Mesendoderm (in vitro differentiated cells): ENCODE results near the gene DGAT2.

ENCODE experiments used
- DNase-seq: peaks from one replicate; pipeline ENCODE4 v3.0.0; 2013
- H2AK5ac ChIP-seq: 2 replicates; pipeline ENCODE4 v1.6.1; 2013; ENCODE audit warnings: low read length, inconsistent platforms
- H2BK120ac ChIP-seq: 2 replicates; pipeline ENCODE4 v1.6.1; 2013; ENCODE audit warnings: low read depth, mild to moderate bottlenecking, low read length, moderate library complexity, mixed read lengths
- H2BK15ac ChIP-seq: replicated peaks from 2 replicates; pipeline ENCODE4 v1.6.1; 2013; ENCODE audit warnings: low read depth, mild to moderate bottlenecking, moderate library complexity
- H2BK5ac ChIP-seq: 2 replicates; pipeline ENCODE4 v1.6.1; 2013; ENCODE audit warnings: low read length, inconsistent platforms
- H3K18ac ChIP-seq: 2 replicates; pipeline ENCODE4 v1.6.1; 2013; ENCODE audit warnings: mild to moderate bottlenecking, low read length, mixed read lengths
- H3K23ac ChIP-seq: one replicate; pipeline ENCODE4 v1.6.1; 2013; ENCODE audit warnings: low read length
- H3K27ac ChIP-seq: 2 replicates; pipeline ENCODE4 v1.5.1; 2013; ENCODE audit warnings: low read depth, mild to moderate bottlenecking, inconsistent platforms, low read length, moderate library complexity
- H3K27me3 ChIP-seq: 2 replicates; pipeline ENCODE4 v1.6.1; 2013; ENCODE audit warnings: low read length, control low read depth, mild to moderate bottlenecking, inconsistent platforms; ENCODE audit not compliant: insufficient read depth, poor library complexity
- H3K36me3 ChIP-seq: 2 replicates; pipeline ENCODE4 v1.6.1; 2013; ENCODE audit warnings: low read length, inconsistent platforms; ENCODE audit not compliant: control insufficient read depth, insufficient read depth
- H3K4ac ChIP-seq: one replicate; pipeline ENCODE4 v1.6.1; 2013; ENCODE audit warnings: low read depth, mild to moderate bottlenecking, low read length, moderate library complexity
- H3K4me1 ChIP-seq: 2 replicates; pipeline ENCODE4 v1.6.1; 2013; ENCODE audit warnings: low read depth, low read length, inconsistent platforms; ENCODE audit not compliant: control insufficient read depth
- H3K4me2 ChIP-seq: 2 replicates; pipeline ENCODE4 v1.6.1; 2013; ENCODE audit warnings: low read length
- H3K4me3 ChIP-seq: 2 replicates; pipeline ENCODE4 v1.5.1; 2013; ENCODE audit warnings: mild to moderate bottlenecking, low read length
- H3K56ac ChIP-seq: one replicate; pipeline ENCODE4 v1.6.1; 2013; ENCODE audit warnings: low read length
- H3K79me1 ChIP-seq: 2 replicates; pipeline ENCODE4 v1.6.1; 2013; ENCODE audit warnings: low read length, inconsistent platforms
- H3K79me2 ChIP-seq: 2 replicates; pipeline ENCODE4 v1.6.1; 2013; ENCODE audit warnings: mild to moderate bottlenecking, low read length; ENCODE audit not compliant: control insufficient read depth, insufficient read depth
- H3K9ac ChIP-seq: 2 replicates; pipeline ENCODE4 v1.6.1; 2013; ENCODE audit warnings: low read length, inconsistent platforms
- H4K5ac ChIP-seq: one replicate; pipeline ENCODE4 v1.6.1; 2013; ENCODE audit warnings: low read length
- H4K8ac ChIP-seq: one replicate; pipeline ENCODE4 v1.6.1; 2013; ENCODE audit warnings: low read depth, mild to moderate bottlenecking, control low read depth, low read length, moderate library complexity
- WGBS: extraction: QIAGEN DNeasy Blood & Tissue Kit; methylation state at CpG from one replicate; pipeline ENCODE4 v1.1.7; 2013; ENCODE audit warnings: low lambda C conversion rate, missing lambda C conversion rate; ENCODE audit not compliant: insufficient coverage; ENCODE audit errors: extremely low coverage; 5-methylcytosine and 5-hydroxymethylcytosine counted together

DGAT2 gene

GRCh38 chr11:75783416-75784084, 15.0 kb downstream of the DGAT2 start:
- H3K56ac ChIP-seq = no peak overlapping the region
- no peak overlapping the region for H3K23ac ChIP-seq
- H3K4me2 ChIP-seq = no peak overlapping the region
- H3K27ac ChIP-seq = no peak overlapping the region
- no peaks in the 10 kb centered on the region for H3K4me1 ChIP-seq
- H2BK15ac ChIP-seq = no peak overlapping the region
- no peaks in the 10 kb centered on the region for H3K36me3 ChIP-seq
- no peak overlapping the region for H4K8ac ChIP-seq
- no peak overlapping the region for H3K9ac ChIP-seq
- no peak overlapping the region for H2BK5ac ChIP-seq
- no peak overlapping the region for H3K18ac ChIP-seq
- H3K4me3 ChIP-seq = no peak overlapping the region
- no peak overlapping the region for H3K4ac ChIP-seq
- H3K27me3 ChIP-seq = no peaks in the 10 kb centered on the region
- H3K79me1 ChIP-seq = no peaks in the 10 kb centered on the region
- no peak for DNase-seq
- no peak overlapping the region for H2AK5ac ChIP-seq
- no peaks in the 10 kb centered on the region for H3K79me2 ChIP-seq
- no CpG with 5 or more reads among the region's 4 CpGs for WGBS
- no peak overlapping the region for H4K5ac ChIP-seq
- H2BK120ac ChIP-seq = no peak overlapping the region

GRCh38 chr11:75784085-75784478, 15.5 kb downstream of the DGAT2 start:
- Histone ChIP-seq H3K18ac (no peak overlapping the region), H4K8ac (no peak overlapping the region), H3K4me3 (no peak overlapping the region), H3K79me1 (no peaks in the 10 kb centered on the region), H3K56ac (no peak overlapping the region), H3K4me1 (no peaks in the 10 kb centered on the region), H3K36me3 (no peaks in the 10 kb centered on the region), H4K5ac (no peak overlapping the region), H3K79me2 (no peaks in the 10 kb centered on the region), H3K27me3 (no peaks in the 10 kb centered on the region), H2BK15ac (no peak overlapping the region), H3K23ac (no peak overlapping the region), H2AK5ac (no peak overlapping the region), H3K4ac (no peak overlapping the region), H3K27ac (no peak overlapping the region), H3K9ac (no peak overlapping the region), H2BK120ac (no peak overlapping the region), H2BK5ac (no peak overlapping the region), H3K4me2 (no peak overlapping the region)
- no peak for DNase-seq
- no CpG with 5 or more reads among the region's 2 CpGs for WGBS

GRCh38 chr11:75784506-75784905, 15.9 kb downstream of the DGAT2 start:
- Histone ChIP-seq H3K4me2 (no peak overlapping the region), H2BK15ac (no peak overlapping the region), H3K79me2 (no peaks in the 10 kb centered on the region), H3K79me1 (no peaks in the 10 kb centered on the region), H3K18ac (no peak overlapping the region), H4K5ac (no peak overlapping the region), H2AK5ac (no peak overlapping the region), H3K23ac (no peak overlapping the region), H3K36me3 (no peaks in the 10 kb centered on the region), H3K9ac (no peak overlapping the region), H4K8ac (no peak overlapping the region), H3K4ac (no peak overlapping the region), H2BK5ac (no peak overlapping the region), H3K27me3 (no peaks in the 10 kb centered on the region), H3K4me1 (no peaks in the 10 kb centered on the region), H3K56ac (no peak overlapping the region), H2BK120ac (no peak overlapping the region), H3K4me3 (no peak overlapping the region), H3K27ac (no peak overlapping the region)
- DNase-seq = no peak
- no CpG with 5 or more reads among the region's 1 CpG for WGBS

- H3K4ac ChIP-seq = no peak overlapping the region
- H3K9ac ChIP-seq = no peak overlapping the region
- H4K5ac ChIP-seq = no peak overlapping the region
- no peak overlapping the region for H3K23ac ChIP-seq
- no peak overlapping the region for H2BK120ac ChIP-seq
- H3K56ac ChIP-seq = no peak overlapping the region
- no peak overlapping the region for H2AK5ac ChIP-seq
- no peaks in the 10 kb centered on the region for H3K36me3 ChIP-seq
- H2BK15ac ChIP-seq = no peak overlapping the region
- no peak overlapping the region for H3K18ac ChIP-seq
- WGBS = no CpG with 5 or more reads among the region's 4 CpGs
- DNase-seq = no peak
- H3K4me2 ChIP-seq = no peak overlapping the region
- H3K79me2 ChIP-seq = no peaks in the 10 kb centered on the region
- no peak overlapping the region for H3K4me3 ChIP-seq
- H3K79me1 ChIP-seq = no peaks in the 10 kb centered on the region
- H3K4me1 ChIP-seq = no peaks in the 10 kb centered on the region
- no peak overlapping the region for H2BK5ac ChIP-seq
- no peak overlapping the region for H3K27ac ChIP-seq
- no peaks in the 10 kb centered on the region for H3K27me3 ChIP-seq
- H4K8ac ChIP-seq = no peak overlapping the region
These were observed 16.6 kb downstream of the DGAT2 start for GRCh38 chr11:75785187-75785586.

GRCh38 chr11:75786101-75786736, 17.6 kb downstream of the DGAT2 start:
- Histone ChIP-seq H3K79me1 (no peaks in the 10 kb centered on the region), H3K23ac (no peak overlapping the region), H3K27me3 (no peaks in the 10 kb centered on the region), H2BK5ac (no peak overlapping the region), H2BK120ac (no peak overlapping the region), H2AK5ac (no peak overlapping the region), H3K36me3 (no peaks in the 10 kb centered on the region), H3K4me1 (no peaks in the 10 kb centered on the region), H3K4me3 (no peak overlapping the region), H3K56ac (no peak overlapping the region), H3K79me2 (no peaks in the 10 kb centered on the region), H3K18ac (no peak overlapping the region), H3K9ac (no peak overlapping the region), H3K4ac (no peak overlapping the region), H3K27ac (no peak overlapping the region), H4K8ac (no peak overlapping the region), H3K4me2 (no peak overlapping the region), H2BK15ac (no peak overlapping the region), H4K5ac (no peak overlapping the region)
- WGBS = no CpG with 5 or more reads among the region's 8 CpGs
- no peak for DNase-seq

GRCh38 chr11:75789521-75789920, 20.9 kb downstream of the DGAT2 start:
- H3K4me1 ChIP-seq = no peaks in the 10 kb centered on the region
- no peak overlapping the region for H2BK120ac ChIP-seq
- H3K18ac ChIP-seq = no peak overlapping the region
- no CpG with 5 or more reads among the region's 3 CpGs for WGBS
- no peak overlapping the region for H4K5ac ChIP-seq
- no peak overlapping the region for H4K8ac ChIP-seq
- no peak overlapping the region for H3K27ac ChIP-seq
- H2BK15ac ChIP-seq = no peak overlapping the region
- no peak overlapping the region for H2AK5ac ChIP-seq
- H3K79me1 ChIP-seq = no peaks in the 10 kb centered on the region
- no peak for DNase-seq
- H3K79me2 ChIP-seq = no peaks in the 10 kb centered on the region
- H3K9ac ChIP-seq = no peak overlapping the region
- H3K23ac ChIP-seq = no peak overlapping the region
- no peaks in the 10 kb centered on the region for H3K36me3 ChIP-seq
- H3K4ac ChIP-seq = no peak overlapping the region
- no peak overlapping the region for H3K4me3 ChIP-seq
- H3K27me3 ChIP-seq = no peaks in the 10 kb centered on the region
- H2BK5ac ChIP-seq = no peak overlapping the region
- no peak overlapping the region for H3K56ac ChIP-seq
- no peak overlapping the region for H3K4me2 ChIP-seq
